Measurements from ENCODE around the gene SCAPER.
"Not testable (repeated sequence)": the region's sequence is repeated elsewhere in the genome, so short reads cannot be mapped to it uniquely, and the experiment has no call there.

The SCAPER gene

GRCh38 chr15:76772776-76773175 is 132.4 kb downstream of the SCAPER start:
- DNase-seq (ENCODE audit: low read depth in 2 of 2), result no peak

GRCh38 chr15:76764004-76764403 is 141.1 kb downstream of the SCAPER start:
- DNase-seq (ENCODE audit: low read depth in 2 of 2), result no peak

- no peak for DNase-seq (ENCODE audit: low read depth in 2 of 2)
Observed at GRCh38 chr15:76763554-76763953, 141.6 kb downstream of the SCAPER start.

GRCh38 chr15:76756381-76756780 is 148.8 kb downstream of the SCAPER start:
- DNase-seq (ENCODE audit: low read depth in 2 of 2), result no peak

- DNase-seq (ENCODE audit: low read depth in 2 of 2), result no peak
Observed at GRCh38 chr15:76753771-76754170, 151.4 kb downstream of the SCAPER start.

GRCh38 chr15:76753131-76753530 is 152.0 kb downstream of the SCAPER start:
- DNase-seq (ENCODE audit: low read depth in 2 of 2), result no peak

GRCh38 chr15:76752549-76752948 is 152.6 kb downstream of the SCAPER start:
- no peak for DNase-seq (ENCODE audit: low read depth in 2 of 2)

GRCh38 chr15:76737573-76737972 is 167.6 kb downstream of the SCAPER start:
- DNase-seq (ENCODE audit: low read depth in 2 of 2), result no peak

GRCh38 chr15:76732321-76732720 is 172.8 kb downstream of the SCAPER start:
- DNase-seq (ENCODE audit: low read depth in 2 of 2), result not testable (repeated sequence)

GRCh38 chr15:76730262-76730661 is 174.9 kb downstream of the SCAPER start:
- no peak for DNase-seq (ENCODE audit: low read depth in 2 of 2)

GRCh38 chr15:76718863-76719262 is 186.3 kb downstream of the SCAPER start:
- no peak for DNase-seq (ENCODE audit: low read depth in 2 of 2)

- DNase-seq (ENCODE audit: low read depth in 2 of 2), result no peak
Observed at GRCh38 chr15:76714950-76715349, 190.2 kb downstream of the SCAPER start.

GRCh38 chr15:76711351-76711827 is 193.8 kb downstream of the SCAPER start:
- DNase-seq (ENCODE audit: low read depth in 2 of 2), result no peak

- not testable (repeated sequence) for DNase-seq (ENCODE audit: low read depth in 2 of 2)
Observed at GRCh38 chr15:76704032-76704431, 201.1 kb downstream of the SCAPER start.

GRCh38 chr15:76696840-76697239 is 208.3 kb downstream of the SCAPER start:
- DNase-seq (ENCODE audit: low read depth in 2 of 2), result no peak

- DNase-seq (ENCODE audit: low read depth in 2 of 2), result not testable (repeated sequence)
Observed at GRCh38 chr15:76692546-76692945, 212.6 kb downstream of the SCAPER start.

- not testable (repeated sequence) for DNase-seq (ENCODE audit: low read depth in 2 of 2)
Observed at GRCh38 chr15:76687592-76687991, 217.5 kb downstream of the SCAPER start.

GRCh38 chr15:76684002-76684401 is 221.1 kb downstream of the SCAPER start:
- no peak for DNase-seq (ENCODE audit: low read depth in 2 of 2)

GRCh38 chr15:76682833-76683232 is 222.3 kb downstream of the SCAPER start:
- DNase-seq (ENCODE audit: low read depth in 2 of 2), result no peak

- DNase-seq (ENCODE audit: low read depth in 2 of 2), result no peak
Observed at GRCh38 chr15:76682259-76682658, 222.9 kb downstream of the SCAPER start.

GRCh38 chr15:76678766-76679165 is 226.4 kb downstream of the SCAPER start:
- DNase-seq (ENCODE audit: low read depth in 2 of 2), result no peak

GRCh38 chr15:76674883-76675282 is 230.3 kb downstream of the SCAPER start:
- DNase-seq (ENCODE audit: low read depth in 2 of 2), result no peak

GRCh38 chr15:76669521-76670207 is 235.5 kb downstream of the SCAPER start:
- no peak for DNase-seq (ENCODE audit: low read depth in 2 of 2)

GRCh38 chr15:76668900-76669299 is 236.2 kb downstream of the SCAPER start:
- no peak for DNase-seq (ENCODE audit: low read depth in 2 of 2)

All from stimulated activated CD4-positive, alpha-beta T cell treated with anti-CD3 and anti-CD28 coated beads, Interleukin-1b, Interleukin-23, amount 100 ng/mL, for 4 hours (primary cell).